Measurements from ENCODE around the gene APOC4.
"Not testable (repeated sequence)": the region's sequence is repeated elsewhere in the genome, so short reads cannot be mapped to it uniquely, and the experiment has no call there.

APOC4 gene

GRCh38 chr19:44914433-44915206 lies 27.4 kb upstream of the APOC4 start, which contains the start of gene APOC1:
Gene APOC1 (plus strand): TSS chr19:44914608. CDS start chr19:44914892, 284 bp downstream.
- FAIRE-seq, result peak; percentile 90
- peak; percentile 98 for DNase-seq (ENCODE audit: insufficient read length, low spot score)

GRCh38 chr19:44924243-44924725 lies 17.8 kb upstream of the APOC4 start:
- DNase-seq (ENCODE audit: insufficient read length, low spot score) (no peak), FAIRE-seq (no peak)

GRCh38 chr19:44925114-44925891 lies 16.7 kb upstream of the APOC4 start:
- FAIRE-seq (no peak), DNase-seq (ENCODE audit: insufficient read length, low spot score) (no peak)

- not testable (repeated sequence) for DNase-seq (ENCODE audit: insufficient read length, low spot score); FAIRE-seq
Observed at GRCh38 chr19:44926245-44927077, 15.6 kb upstream of the APOC4 start.

- no peak for FAIRE-seq
- DNase-seq (ENCODE audit: insufficient read length, low spot score), result no peak
Observed at GRCh38 chr19:44927746-44928145, 14.3 kb upstream of the APOC4 start.

GRCh38 chr19:44930088-44930487 lies 11.9 kb upstream of the APOC4 start:
- FAIRE-seq, result no peak
- no peak for DNase-seq (ENCODE audit: insufficient read length, low spot score)

GRCh38 chr19:44931541-44931940 lies 10.5 kb upstream of the APOC4 start:
- no peak for DNase-seq (ENCODE audit: insufficient read length, low spot score)
- no peak for FAIRE-seq

GRCh38 chr19:44939668-44940067 lies 2.4 kb upstream of the APOC4 start:
- FAIRE-seq (no peak), DNase-seq (ENCODE audit: insufficient read length, low spot score) (no peak)

GRCh38 chr19:44943801-44944249 lies 1.8 kb downstream of the APOC4 start:
- DNase-seq (ENCODE audit: insufficient read length, low spot score), result peak; percentile 67
- FAIRE-seq, result peak; percentile 79

- DNase-seq (ENCODE audit: insufficient read length, low spot score) (no peak), FAIRE-seq (no peak)
Observed at GRCh38 chr19:44947041-44947581, 5.1 kb downstream of the APOC4 start.

- DNase-seq (ENCODE audit: insufficient read length, low spot score) (no peak), FAIRE-seq (no peak)
Observed at GRCh38 chr19:44948237-44948636, 6.2 kb downstream of the APOC4 start.

GRCh38 chr19:44948763-44949374 lies 6.8 kb downstream of the APOC4 start:
- DNase-seq (ENCODE audit: insufficient read length, low spot score), result no peak

GRCh38 chr19:44949550-44949949 lies 7.5 kb downstream of the APOC4 start:
- FAIRE-seq (no peak), DNase-seq (ENCODE audit: insufficient read length, low spot score) (no peak)

More at GRCh38 chr19:44948763-44949374, 6.8 kb downstream of the APOC4 start:
- FAIRE-seq, result no peak

- peak; percentile 59 for DNase-seq (ENCODE audit: insufficient read length, low spot score)
- peak; percentile 76 for FAIRE-seq
Observed at GRCh38 chr19:44951179-44952159, 9.4 kb downstream of the APOC4 start.

GRCh38 chr19:44954278-44954648 lies 12.2 kb downstream of the APOC4 start:
- FAIRE-seq, result no peak

GRCh38 chr19:44954649-44955504 lies 12.8 kb downstream of the APOC4 start, which contains the start of gene CLPTM1:
Gene CLPTM1 (plus strand): TSS chr19:44955380. CDS start chr19:44955396, 16 bp downstream.
- FAIRE-seq, result peak; percentile 91
- peak; percentile 90 for DNase-seq (ENCODE audit: insufficient read length, low spot score)

More at GRCh38 chr19:44954278-44954648, 12.2 kb downstream of the APOC4 start:
- no peak for DNase-seq (ENCODE audit: insufficient read length, low spot score)
